KOPT-K1 (cell line): ENCODE results near the gene TCP10L.

ENCODE experiments used
- H3K27ac ChIP-seq: fragments of 200-600 bp; sonication (generic); 2 replicates; pipeline ENCODE4 v1.5.1; 2016; ENCODE audit warnings: antibody characterized with exemption, mild to moderate bottlenecking, low read depth, low read length; ENCODE audit not compliant: poor library complexity, severe bottlenecking
- H3K36me3 ChIP-seq: fragments of 200-600 bp; sonication (generic); 2 replicates; pipeline ENCODE4 v1.5.1; 2017; ENCODE audit warnings: antibody characterized with exemption, mild to moderate bottlenecking, low read length, moderate library complexity; ENCODE audit not compliant: insufficient read depth
- H3K9me3 ChIP-seq: fragments of 200-600 bp; sonication (generic); 2 replicates; pipeline ENCODE4 v1.5.1; 2017; ENCODE audit warnings: antibody characterized with exemption, low read length, mild to moderate bottlenecking; ENCODE audit not compliant: insufficient read depth, poor library complexity, severe bottlenecking

Gene TCP10L

DNA sequence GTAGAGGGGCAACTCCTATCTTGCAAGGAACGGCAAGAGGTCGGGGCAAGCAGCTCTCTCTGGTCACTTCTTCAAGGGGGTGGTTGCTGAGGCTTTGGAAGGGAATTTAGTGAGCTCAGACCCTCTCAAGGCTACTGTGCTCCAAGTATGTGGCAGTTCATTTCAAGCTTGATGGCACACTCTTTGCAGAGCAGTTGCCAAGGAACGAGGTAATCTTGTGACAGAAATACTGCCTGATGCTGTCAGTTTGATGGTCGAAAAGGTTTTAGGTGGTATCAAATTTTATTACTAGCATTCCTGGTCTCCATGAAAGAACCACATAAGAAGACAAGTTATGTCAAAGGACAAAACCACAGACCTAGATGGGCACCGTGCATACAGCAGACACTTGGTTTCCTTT, 13.8 kb upstream of the TCP10L start:
- Histone ChIP-seq H3K36me3 (peaks cover 74% of the 10 kb centered on the region), H3K27ac (no peak overlapping the region), H3K9me3 (no peaks in the 10 kb centered on the region)

DNA sequence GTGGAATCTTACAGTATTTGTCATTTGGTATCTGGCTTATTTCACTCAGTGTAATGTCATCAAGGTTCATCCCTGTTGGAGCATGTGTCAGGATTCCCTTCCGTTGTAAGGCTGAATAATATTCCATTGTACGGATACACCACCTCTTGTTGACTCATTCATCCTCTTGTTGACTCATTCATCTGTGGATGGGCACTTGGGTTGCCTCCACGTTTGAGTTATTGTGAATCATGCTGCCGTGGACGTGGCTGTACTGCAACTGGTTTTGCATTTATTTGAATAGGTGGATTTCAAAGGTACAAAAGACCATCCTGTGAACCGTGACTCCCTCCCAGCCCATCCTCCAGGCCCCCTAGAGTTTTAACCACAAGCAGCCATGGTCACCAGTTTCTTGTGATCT, 11.9 kb upstream of the TCP10L start:
- Histone ChIP-seq H3K36me3 (peaks cover 55% of the 10 kb centered on the region), H3K27ac (no peak overlapping the region), H3K9me3 (no peaks in the 10 kb centered on the region)

DNA sequence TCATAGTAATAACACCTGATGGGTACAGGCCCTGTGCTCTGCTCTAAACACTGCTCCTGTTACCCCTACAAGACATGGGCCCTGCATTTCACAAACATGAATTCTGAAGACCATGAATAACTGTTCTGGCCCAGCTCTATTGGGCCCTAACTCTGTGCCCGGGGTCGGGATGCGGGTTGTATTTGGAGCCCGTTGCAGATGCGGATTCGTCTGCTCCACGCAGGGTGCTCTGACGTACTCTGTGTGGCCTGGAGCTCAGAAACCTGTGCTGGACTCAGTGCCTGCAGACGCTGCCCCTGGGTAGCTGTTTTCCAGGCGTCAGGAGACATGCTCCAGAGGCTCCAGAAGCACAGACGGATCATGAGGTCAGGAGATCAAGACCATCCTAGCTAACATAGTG, 10.1 kb upstream of the TCP10L start:
- Histone ChIP-seq H3K36me3 (peaks cover 37% of the 10 kb centered on the region), H3K9me3 (no peaks in the 10 kb centered on the region), H3K27ac (no peak overlapping the region)

DNA sequence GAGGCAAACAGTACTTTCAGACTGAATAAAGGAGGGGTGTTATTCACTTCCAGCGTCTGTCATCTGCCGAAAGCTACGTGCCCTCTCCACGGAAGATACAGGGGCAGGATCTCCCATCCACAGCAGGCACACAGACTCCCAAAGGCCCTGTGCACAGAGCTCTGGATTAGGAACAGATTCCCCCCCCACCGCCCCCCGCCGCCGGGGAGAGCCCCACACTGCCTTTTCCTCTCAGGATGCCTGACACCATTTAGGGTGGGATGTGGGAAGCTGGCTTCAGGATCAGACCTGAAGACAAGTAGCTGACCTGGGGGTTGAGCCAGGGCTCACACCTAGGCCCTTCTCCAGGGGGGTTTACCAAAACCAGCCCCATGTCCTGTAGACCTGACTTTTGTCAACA, 8.4 kb upstream of the TCP10L start:
- H3K36me3 ChIP-seq = peaks cover 20% of the 10 kb centered on the region; the same call in 1 of the 2 replicates
- H3K27ac ChIP-seq = no peak overlapping the region
- no peaks in the 10 kb centered on the region for H3K9me3 ChIP-seq

DNA sequence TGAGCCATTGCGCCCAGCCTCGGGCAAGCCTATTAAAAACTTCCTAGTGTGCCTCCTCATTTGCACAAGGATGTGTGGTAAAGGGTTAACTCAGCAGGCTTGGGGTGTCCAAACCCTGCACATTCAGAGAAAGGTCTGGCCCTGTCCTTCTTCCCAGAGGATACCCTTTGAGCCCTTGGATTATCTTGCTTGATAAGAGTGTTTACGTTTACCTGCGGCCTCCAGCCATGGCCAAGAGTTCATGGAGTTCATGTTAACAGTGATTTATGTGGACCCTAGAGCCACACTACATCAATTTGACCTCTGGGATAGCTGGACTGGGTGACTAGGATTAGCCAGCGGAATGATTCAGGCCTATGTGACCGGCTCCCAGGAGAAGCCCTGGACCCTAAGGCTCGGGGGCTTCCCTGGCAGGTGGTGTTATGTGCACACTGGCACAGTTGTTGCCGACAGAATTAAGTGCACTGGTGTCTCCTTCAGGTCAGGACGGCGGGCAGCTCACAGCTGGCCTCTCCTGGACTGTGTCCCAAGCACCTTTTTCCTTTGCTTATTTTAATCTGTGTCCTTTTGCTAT, 7.7 kb upstream of the TCP10L start:
- Histone ChIP-seq H3K36me3 (peaks cover 14% of the 10 kb centered on the region; the same call in 1 of the 2 replicates), H3K27ac (no peak overlapping the region), H3K9me3 (no peaks in the 10 kb centered on the region)

DNA sequence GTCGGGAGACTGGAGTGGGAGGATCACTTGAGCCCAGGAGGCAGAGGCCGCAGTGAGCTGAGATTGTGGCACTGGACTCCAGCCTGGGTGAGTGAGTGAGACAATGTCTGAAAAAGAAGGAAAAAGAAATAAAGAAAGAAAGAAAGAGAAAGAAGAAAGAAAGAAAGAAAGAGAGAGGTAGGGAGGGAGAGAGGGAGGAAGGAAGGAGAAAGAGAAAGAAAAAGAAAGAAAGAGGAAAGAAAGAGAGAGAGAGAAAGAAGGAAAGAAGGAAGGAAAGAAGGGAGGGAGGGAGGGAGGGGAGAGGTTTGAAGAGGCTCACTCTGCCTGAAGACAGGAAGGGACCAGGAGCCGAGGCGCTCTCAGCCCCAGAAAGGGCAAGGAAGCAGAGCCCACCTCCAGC, 4.8 kb upstream of the TCP10L start:
- H3K36me3 ChIP-seq = no peaks in the 10 kb centered on the region; the same call in 1 of the 2 replicates
- H3K9me3 ChIP-seq = no peaks in the 10 kb centered on the region
- H3K27ac ChIP-seq = no peak overlapping the region

DNA sequence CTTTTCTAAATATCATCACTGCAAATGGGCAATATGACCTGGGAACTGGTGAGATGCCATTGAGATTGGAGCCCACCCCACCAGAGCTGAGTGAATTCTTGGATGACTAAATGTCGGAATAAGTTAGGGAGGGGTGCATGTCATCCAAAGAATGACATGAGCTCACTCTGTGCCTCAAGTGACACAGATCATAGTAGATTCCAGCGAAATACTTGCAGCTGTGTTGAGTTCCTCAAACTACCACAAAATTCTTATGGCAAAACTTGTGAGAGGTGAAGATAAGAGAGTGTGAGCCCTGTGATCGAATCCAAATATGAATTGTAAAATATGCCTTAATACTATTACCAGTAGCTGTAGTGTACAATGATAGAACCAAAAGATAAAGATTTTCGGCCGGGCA, 2.3 kb upstream of the TCP10L start:
- H3K9me3 ChIP-seq = no peaks in the 10 kb centered on the region
- no peak overlapping the region for H3K27ac ChIP-seq
- no peaks in the 10 kb centered on the region; the same call in 1 of the 2 replicates for H3K36me3 ChIP-seq

DNA sequence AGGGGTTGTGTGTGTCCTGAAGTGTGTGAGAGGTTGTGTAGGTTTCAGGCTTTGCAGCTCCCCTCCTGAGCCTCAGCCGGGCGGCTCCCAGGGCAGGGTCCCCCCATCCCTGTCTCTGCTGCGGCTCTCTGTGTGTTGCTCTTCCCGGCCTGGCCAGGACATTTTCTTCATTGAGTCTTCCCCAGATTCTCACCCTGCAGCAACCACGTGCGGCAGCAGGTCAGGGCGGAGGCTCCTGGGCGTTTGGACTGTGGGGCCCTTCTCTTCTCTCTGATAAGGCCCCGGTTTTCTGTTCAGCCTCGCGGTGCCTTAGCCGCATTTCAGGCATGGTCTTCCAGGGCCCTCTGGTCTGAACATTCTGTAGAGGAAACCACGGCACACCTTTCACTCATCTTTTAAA, 1.8 kb upstream of the TCP10L start:
- Histone ChIP-seq H3K9me3 (no peaks in the 10 kb centered on the region), H3K27ac (no peak overlapping the region), H3K36me3 (no peaks in the 10 kb centered on the region; the same call in 1 of the 2 replicates)

DNA sequence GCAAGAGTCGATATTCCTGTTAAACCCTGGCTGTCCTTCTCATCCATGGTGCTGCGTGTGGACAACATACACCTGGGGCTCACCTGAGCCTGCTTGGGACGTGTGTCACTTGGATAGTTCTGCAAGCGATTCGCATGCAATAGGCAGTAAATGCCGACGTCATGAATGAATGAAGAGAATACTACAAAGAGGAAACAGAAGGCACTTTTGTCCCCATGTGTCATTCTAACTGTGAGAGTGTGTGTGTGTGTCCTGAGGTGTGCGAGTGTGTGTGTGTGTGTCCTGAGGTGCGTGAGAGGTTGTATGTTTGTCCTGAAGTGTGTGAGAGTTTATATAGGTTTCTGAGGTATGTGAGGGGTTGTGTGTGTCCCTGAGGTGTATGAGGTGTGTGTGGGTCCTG, 647 bp upstream of the TCP10L start:
- no peaks in the 10 kb centered on the region for H3K9me3 ChIP-seq
- H3K36me3 ChIP-seq = no peaks in the 10 kb centered on the region; the same call in 1 of the 2 replicates

DNA sequence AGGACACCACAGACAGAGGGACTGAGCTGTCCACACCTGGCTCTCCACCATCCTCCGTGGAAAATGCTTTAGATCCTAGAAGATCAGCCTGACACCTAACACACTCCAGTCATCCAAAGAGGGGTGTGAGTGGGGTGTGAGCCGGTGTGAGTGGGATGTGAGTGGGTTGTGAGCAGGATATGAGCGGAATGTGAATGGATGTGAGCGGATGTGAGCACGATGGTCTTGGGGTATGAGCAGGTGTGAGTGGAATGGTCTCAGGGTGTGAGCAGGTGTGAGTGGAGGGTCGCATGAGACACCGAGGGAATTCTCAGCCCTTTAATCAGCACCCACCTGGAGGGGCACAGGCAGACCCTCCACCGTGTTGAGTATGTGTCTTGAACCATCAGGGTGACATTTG, 851 bp downstream of the TCP10L start:
- Histone ChIP-seq H3K9me3 (no peaks in the 10 kb centered on the region), H3K27ac (no peak overlapping the region), H3K36me3 (no peaks in the 10 kb centered on the region; the same call in 1 of the 2 replicates)

More for the DNA sequence above, 647 bp upstream of the TCP10L start:
- H3K27ac ChIP-seq = no peak overlapping the region

DNA sequence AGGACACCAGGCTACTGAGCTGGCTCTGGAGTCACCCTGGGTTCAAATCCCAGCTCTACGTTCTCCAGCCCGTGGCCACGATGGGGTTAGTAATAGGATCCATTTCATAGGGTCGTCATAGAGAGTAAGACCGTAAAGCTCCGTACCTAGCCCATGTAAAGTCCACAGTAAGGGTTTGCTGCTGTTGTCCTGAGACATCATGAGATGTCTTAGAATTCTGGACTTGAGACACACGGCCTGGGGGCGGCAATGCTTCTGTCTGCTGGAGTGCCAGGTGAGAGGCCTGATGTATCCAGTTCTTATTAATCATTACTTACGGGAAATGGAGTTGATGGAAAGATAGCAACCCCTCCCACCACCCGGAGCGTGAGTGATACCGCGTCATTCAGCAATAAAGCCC, 3.6 kb downstream of the TCP10L start:
- Histone ChIP-seq H3K27ac (no peak overlapping the region), H3K36me3 (no peaks in the 10 kb centered on the region; the same call in 1 of the 2 replicates), H3K9me3 (no peaks in the 10 kb centered on the region)

DNA sequence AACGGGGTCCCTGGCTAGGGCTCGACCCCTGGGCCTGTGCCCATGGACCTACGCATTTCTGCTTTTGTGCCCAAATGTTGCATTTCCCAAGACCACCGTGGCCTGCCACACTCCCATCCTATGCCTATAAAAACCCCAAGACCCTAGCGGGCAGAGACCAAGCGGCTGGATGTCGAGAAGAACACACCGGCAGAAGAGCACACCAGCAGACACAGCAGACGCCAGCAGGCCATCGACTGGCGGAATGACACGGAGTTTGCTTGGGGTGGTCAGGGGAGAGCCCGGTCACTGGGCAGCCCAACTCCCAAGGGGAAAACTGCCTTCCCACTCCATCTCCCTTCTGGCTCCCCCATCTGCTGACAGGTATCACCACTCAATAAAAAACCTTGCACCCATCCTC, 4.4 kb downstream of the TCP10L start:
- Histone ChIP-seq H3K9me3 (no peaks in the 10 kb centered on the region), H3K36me3 (no peaks in the 10 kb centered on the region), H3K27ac (no peak overlapping the region)

DNA sequence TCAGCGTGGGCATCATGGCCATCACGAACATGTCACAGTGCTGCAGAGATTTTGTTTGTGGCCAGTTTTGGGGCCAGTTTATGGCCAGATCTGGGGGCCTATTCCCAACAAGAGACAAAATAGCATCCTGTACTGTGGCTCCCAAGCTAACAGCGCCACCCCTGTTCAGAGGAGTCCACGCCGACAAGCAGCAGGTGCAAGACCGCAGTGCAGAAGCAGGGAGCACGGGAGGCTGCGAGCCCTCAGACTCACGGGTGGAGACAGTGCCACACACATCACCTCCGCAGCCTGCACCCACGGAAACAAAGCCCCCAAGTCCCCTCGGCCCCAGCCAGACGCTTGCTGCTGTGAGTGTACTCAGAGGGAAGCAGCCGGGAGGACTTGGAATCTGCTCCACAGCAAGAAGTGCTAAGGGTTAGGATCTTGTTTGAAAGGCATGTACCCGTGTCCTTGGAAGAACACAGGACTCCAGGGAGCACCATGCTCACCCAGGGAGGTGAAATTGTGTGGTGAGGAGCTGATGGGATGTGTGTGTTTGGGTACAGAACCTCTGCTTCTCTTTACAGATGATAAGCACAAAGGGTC, 7.1 kb downstream of the TCP10L start:
- Histone ChIP-seq H3K36me3 (no peaks in the 10 kb centered on the region), H3K27ac (no peak overlapping the region), H3K9me3 (no peaks in the 10 kb centered on the region)

DNA sequence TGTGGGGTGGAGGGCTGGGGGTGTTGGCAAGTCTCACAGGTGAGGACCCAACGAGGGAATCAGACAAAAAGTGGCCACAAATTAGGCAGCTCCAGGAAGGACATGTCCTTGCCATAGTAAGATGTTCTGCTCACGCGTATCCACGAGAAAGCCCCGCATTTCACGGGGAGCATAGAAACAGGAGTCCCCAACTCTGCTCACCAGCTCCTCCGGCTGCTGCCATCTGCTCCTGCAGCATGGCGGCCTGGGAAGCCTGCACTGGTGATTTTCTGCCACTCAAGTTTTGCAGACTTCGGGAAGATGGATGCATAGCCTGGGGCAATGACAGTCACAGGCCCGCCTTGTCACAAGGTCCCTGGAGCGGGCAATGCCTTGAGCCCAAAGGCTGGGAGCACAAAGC, 9.3 kb downstream of the TCP10L start:
- Histone ChIP-seq H3K27ac (no peak overlapping the region), H3K36me3 (no peaks in the 10 kb centered on the region), H3K9me3 (no peaks in the 10 kb centered on the region)

DNA sequence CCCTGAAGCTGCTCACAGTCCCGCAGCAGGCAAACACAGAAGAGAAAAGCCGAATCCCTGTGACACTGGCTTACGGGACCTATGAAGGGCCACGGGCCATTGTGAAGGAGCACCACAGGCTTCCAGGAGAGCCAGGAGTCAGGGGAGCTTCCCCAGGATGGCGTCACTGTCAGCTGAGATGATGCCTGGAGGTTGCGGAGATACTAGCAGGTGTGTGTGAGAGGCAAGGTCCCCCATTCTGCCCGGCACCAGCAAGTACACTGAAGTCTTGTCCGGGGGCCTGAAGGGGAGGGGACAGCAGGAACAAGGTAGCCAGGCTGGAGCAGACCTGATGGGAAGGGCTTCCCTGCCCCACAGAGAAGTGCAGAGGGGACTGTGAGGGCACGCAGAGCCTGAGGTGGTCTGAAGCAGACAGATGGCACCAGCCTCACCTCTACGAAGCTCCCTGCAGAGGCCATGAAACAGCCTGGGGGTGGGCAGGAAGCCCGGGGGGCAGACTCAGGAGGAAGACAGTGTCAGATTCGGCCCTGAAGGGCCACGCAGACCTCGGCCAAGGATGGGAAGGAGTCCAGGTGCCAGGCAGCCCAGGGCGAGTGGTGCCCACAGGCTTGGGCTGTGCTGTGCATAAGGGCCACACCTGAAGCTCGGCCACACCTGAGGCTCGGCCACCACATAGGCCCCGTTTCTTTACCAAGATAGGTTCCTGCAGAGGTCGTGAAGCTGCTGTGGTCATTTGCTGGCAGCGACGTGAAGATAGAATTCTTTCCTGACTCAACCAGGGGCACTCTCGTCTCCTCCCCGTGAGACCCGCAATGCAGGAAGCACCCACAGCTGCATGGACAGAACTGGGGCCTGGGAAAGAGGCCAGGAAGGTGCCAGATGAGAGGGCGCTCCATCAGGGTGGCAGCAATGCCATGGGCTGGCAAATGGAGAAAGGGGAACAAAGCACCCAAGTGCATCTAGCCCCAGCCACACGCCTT, 10.1 kb downstream of the TCP10L start:
- Histone ChIP-seq H3K9me3 (no peaks in the 10 kb centered on the region), H3K36me3 (no peaks in the 10 kb centered on the region), H3K27ac (no peak overlapping the region)
